IPS-20b (cell line): ENCODE data around the gene GPR63.
A peak's percentile ranks its signal among the peaks of the same experiment; 100 is the strongest.

Source experiments
- H3K27ac ChIP-seq: one replicate; pipeline ENCODE4 v1.5.1; 2013; ENCODE audit warnings: low read length
- H3K27me3 ChIP-seq: 2 replicates; pipeline ENCODE4 v1.6.1; 2013; ENCODE audit warnings: mild to moderate bottlenecking, low read length, inconsistent platforms; ENCODE audit not compliant: insufficient read depth
- H3K36me3 ChIP-seq: 2 replicates; pipeline ENCODE4 v1.6.1; 2013; ENCODE audit warnings: low read depth, mild to moderate bottlenecking, inconsistent platforms, low read length, moderate library complexity; ENCODE audit not compliant: insufficient read depth
- H3K4me1 ChIP-seq: 2 replicates; pipeline ENCODE4 v1.6.1; 2013; ENCODE audit warnings: mild to moderate bottlenecking, control low read depth, inconsistent platforms, low read length, moderate library complexity; ENCODE audit not compliant: insufficient read depth
- H3K4me3 ChIP-seq: 2 replicates; pipeline ENCODE4 v1.5.1; 2013; ENCODE audit warnings: mild to moderate bottlenecking, low read length, inconsistent platforms
- H3K9ac ChIP-seq: 2 replicates; pipeline ENCODE4 v1.6.1; 2013; ENCODE audit warnings: low read depth, mild to moderate bottlenecking, inconsistent platforms, low read length, moderate library complexity
- H3K9me3 ChIP-seq: 2 replicates; pipeline ENCODE4 v1.6.1; 2013; ENCODE audit warnings: mild to moderate bottlenecking, low read depth, low read length, inconsistent platforms; ENCODE audit not compliant: insufficient read depth

GPR63 gene

DNA sequence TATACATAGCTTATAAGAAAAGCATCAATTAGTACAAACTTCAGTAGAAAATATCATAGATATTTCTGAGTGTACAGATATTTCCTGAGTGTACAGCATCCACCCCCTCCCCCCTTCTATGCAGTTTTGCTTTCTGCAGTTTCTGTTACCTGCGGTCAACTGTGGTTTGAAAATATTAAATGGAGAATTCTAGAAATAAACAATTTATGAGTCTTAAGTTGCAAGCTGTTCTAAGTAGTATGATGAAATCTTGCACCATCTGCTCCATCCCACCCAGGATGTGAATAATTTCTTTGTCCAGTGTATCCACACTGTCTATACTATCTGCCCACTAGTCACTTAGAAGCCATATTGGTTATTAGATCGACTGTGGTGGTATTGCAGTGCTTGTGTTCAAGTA, 15.8 kb upstream of the GPR63 start:
- no peak overlapping the region for H3K9ac ChIP-seq
- H3K27ac ChIP-seq: no peak overlapping the region
- no peak overlapping the region for H3K4me3 ChIP-seq
- peaks cover 9% of the 10 kb centered on the region; the same call in 1 of the 2 replicates for H3K9me3 ChIP-seq
- H3K36me3 ChIP-seq: no peaks in the 10 kb centered on the region
- no peaks in the 10 kb centered on the region for H3K27me3 ChIP-seq
- no peaks in the 10 kb centered on the region for H3K4me1 ChIP-seq

GRCh38 chr6:96852605-96853004, 15.3 kb upstream of the GPR63 start:
- no peak overlapping the region for H3K9ac ChIP-seq

DNA sequence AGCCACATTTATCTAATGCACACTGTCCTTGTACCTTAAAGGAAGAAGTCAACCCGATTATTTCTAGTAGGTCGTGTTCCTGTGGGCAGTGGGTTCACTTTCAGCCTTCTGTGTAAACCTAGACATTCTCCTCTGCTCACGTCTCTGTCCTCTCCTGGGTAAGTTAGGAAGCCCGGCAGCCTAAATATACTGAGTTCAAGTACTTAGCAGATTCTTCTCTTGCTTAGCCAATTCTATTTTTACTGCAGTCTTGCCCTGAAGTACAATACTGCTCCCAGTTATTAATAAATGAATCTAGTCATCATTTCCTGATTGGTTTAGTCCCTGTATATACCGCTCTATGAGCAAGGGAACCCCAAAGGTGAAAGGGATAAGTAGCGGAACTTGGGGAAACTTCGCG, 14.6 kb upstream of the GPR63 start:
- H3K27me3 ChIP-seq: no peaks in the 10 kb centered on the region
- H3K9ac ChIP-seq: no peak overlapping the region
- peaks cover 9% of the 10 kb centered on the region; the same call in 1 of the 2 replicates for H3K9me3 ChIP-seq
- H3K4me3 ChIP-seq: no peak overlapping the region
- H3K4me1 ChIP-seq: no peaks in the 10 kb centered on the region
- no peaks in the 10 kb centered on the region for H3K36me3 ChIP-seq
- no peak overlapping the region for H3K27ac ChIP-seq

More at GRCh38 chr6:96852605-96853004, 15.3 kb upstream of the GPR63 start:
- Histone ChIP-seq H3K9me3 (peaks cover 9% of the 10 kb centered on the region; the same call in 1 of the 2 replicates), H3K4me1 (no peaks in the 10 kb centered on the region), H3K27me3 (no peaks in the 10 kb centered on the region), H3K27ac (no peak overlapping the region), H3K4me3 (no peak overlapping the region), H3K36me3 (no peaks in the 10 kb centered on the region)

- no peaks in the 10 kb centered on the region for H3K4me1 ChIP-seq
Observed at GRCh38 chr6:96849615-96850014, 12.3 kb upstream of the GPR63 start.

GRCh38 chr6:96844530-96844929, 7.3 kb upstream of the GPR63 start:
- Histone ChIP-seq H3K27ac (no peak overlapping the region), H3K9ac (no peak overlapping the region), H3K4me3 (no peak overlapping the region), H3K4me1 (no peaks in the 10 kb centered on the region), H3K36me3 (no peaks in the 10 kb centered on the region), H3K27me3 (no peaks in the 10 kb centered on the region), H3K9me3 (no peaks in the 10 kb centered on the region)

More at GRCh38 chr6:96849615-96850014, 12.3 kb upstream of the GPR63 start:
- Histone ChIP-seq H3K27me3 (no peaks in the 10 kb centered on the region), H3K4me3 (no peak overlapping the region), H3K27ac (no peak overlapping the region), H3K9ac (no peak overlapping the region), H3K9me3 (peaks cover 9% of the 10 kb centered on the region; the same call in 1 of the 2 replicates), H3K36me3 (no peaks in the 10 kb centered on the region)

DNA sequence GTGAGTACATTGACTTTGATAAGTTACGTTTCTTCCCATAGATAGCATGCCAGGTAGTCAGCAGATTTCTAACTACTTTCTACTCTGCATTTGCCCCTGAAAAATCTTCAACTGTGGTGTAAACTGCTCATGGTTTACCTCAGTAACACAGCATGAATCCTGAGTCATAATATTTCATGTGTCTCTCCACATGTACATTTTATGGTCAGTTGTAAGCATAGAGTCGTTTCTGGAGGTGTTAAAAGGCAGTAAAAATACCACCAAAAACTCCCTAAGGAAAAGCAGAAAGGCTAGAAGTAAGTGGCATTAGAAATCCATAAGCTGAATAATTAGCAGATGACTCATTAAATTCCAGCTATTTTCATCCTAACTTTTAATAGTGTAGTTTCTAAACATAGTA, 4.1 kb upstream of the GPR63 start:
- no peak overlapping the region for H3K4me3 ChIP-seq
- H3K9ac ChIP-seq: no peak overlapping the region
- H3K27me3 ChIP-seq: peaks cover 18% of the 10 kb centered on the region
- no peaks in the 10 kb centered on the region for H3K4me1 ChIP-seq
- no peaks in the 10 kb centered on the region for H3K36me3 ChIP-seq
- no peak overlapping the region for H3K27ac ChIP-seq
- H3K9me3 ChIP-seq: no peaks in the 10 kb centered on the region

DNA sequence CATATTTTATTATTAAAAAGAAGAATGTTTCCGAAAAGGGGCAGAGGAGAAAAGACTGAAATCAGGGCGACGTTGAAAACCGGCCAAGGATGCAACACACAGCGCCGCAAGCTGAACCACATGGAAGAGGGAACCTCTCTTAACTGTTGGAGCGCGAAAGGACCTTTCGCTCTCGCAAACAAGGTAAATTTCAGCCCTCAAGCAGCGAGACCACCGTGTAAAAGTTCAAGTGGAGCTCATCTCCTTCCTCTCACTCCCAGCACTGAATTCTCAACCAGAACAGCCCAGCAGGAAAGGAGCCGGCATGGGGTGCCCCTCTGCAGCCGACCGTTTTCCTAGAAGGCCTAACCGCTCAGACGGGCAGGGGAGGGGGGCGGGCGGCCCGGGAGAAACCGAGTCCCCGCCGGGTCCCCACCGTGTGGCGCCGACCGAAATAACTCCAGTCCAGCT, 621 bp downstream of the GPR63 start:
- Histone ChIP-seq H3K9ac (peak overlapping the region; percentile 94), H3K4me1 (peaks cover 10% of the 10 kb centered on the region; the same call in 1 of the 2 replicates), H3K9me3 (no peaks in the 10 kb centered on the region), H3K4me3 (peak overlapping the region; percentile 99), H3K27ac (no peak overlapping the region), H3K36me3 (no peaks in the 10 kb centered on the region; the same call in 1 of the 2 replicates), H3K27me3 (peaks cover 18% of the 10 kb centered on the region)

GRCh38 chr6:96834070-96834469, 3.2 kb downstream of the GPR63 start:
- Histone ChIP-seq H3K27me3 (peaks cover 15% of the 10 kb centered on the region), H3K4me3 (no peak overlapping the region), H3K4me1 (peaks cover 10% of the 10 kb centered on the region; the same call in 1 of the 2 replicates), H3K36me3 (peaks cover 24% of the 10 kb centered on the region), H3K9me3 (no peaks in the 10 kb centered on the region), H3K27ac (no peak overlapping the region), H3K9ac (no peak overlapping the region)

GRCh38 chr6:96832780-96833179, 4.5 kb downstream of the GPR63 start:
- Histone ChIP-seq H3K36me3 (peaks cover 26% of the 10 kb centered on the region), H3K9ac (no peak overlapping the region), H3K4me3 (no peak overlapping the region), H3K9me3 (no peaks in the 10 kb centered on the region), H3K27me3 (peaks cover 2% of the 10 kb centered on the region), H3K27ac (no peak overlapping the region), H3K4me1 (peaks cover 10% of the 10 kb centered on the region; the same call in 1 of the 2 replicates)

GRCh38 chr6:96826865-96827264, 10.4 kb downstream of the GPR63 start:
- no peak overlapping the region for H3K4me3 ChIP-seq
- H3K9me3 ChIP-seq: no peaks in the 10 kb centered on the region
- H3K36me3 ChIP-seq: peaks cover 43% of the 10 kb centered on the region
- H3K4me1 ChIP-seq: no peaks in the 10 kb centered on the region
- no peaks in the 10 kb centered on the region for H3K27me3 ChIP-seq
- no peak overlapping the region for H3K27ac ChIP-seq
- H3K9ac ChIP-seq: no peak overlapping the region

- Histone ChIP-seq H3K4me1 (peaks cover 5% of the 10 kb centered on the region; the same call in 1 of the 2 replicates), H3K36me3 (peaks cover 16% of the 10 kb centered on the region; the same call in 1 of the 2 replicates), H3K27me3 (no peaks in the 10 kb centered on the region), H3K9me3 (no peaks in the 10 kb centered on the region; the same call in 1 of the 2 replicates), H3K4me3 (no peak overlapping the region), H3K27ac (no peak overlapping the region), H3K9ac (no peak overlapping the region)
Observed at GRCh38 chr6:96823743-96824142, 13.5 kb downstream of the GPR63 start.

GRCh38 chr6:96821034-96821433, 16.2 kb downstream of the GPR63 start:
- Histone ChIP-seq H3K9me3 (no peaks in the 10 kb centered on the region; the same call in 1 of the 2 replicates), H3K27ac (no peak overlapping the region), H3K36me3 (peaks cover 12% of the 10 kb centered on the region; the same call in 1 of the 2 replicates), H3K4me1 (peaks cover 11% of the 10 kb centered on the region; the same call in 1 of the 2 replicates), H3K4me3 (no peak overlapping the region), H3K27me3 (no peaks in the 10 kb centered on the region), H3K9ac (no peak overlapping the region)
